Activated CD8-positive, alpha-beta memory T cell treated with anti-CD3 and anti-CD28 coated beads for 24 hours (primary cell): ENCODE data around the gene PIK3C2G.
"Not testable (repeated sequence)": the region's sequence is repeated elsewhere in the genome, so short reads cannot be mapped to it uniquely, and the experiment has no call there.

Source experiments
- DNase-seq: peaks from one replicate; pipeline ENCODE4 v3.0.0-alpha.2; 2020

Gene PIK3C2G

GRCh38 chr12:18476861-18477260 is 215.5 kb downstream of the PIK3C2G start:
- DNase-seq: no peak

- no peak for DNase-seq
These were observed 217.9 kb downstream of the PIK3C2G start for GRCh38 chr12:18479256-18479655.

- DNase-seq: no peak
These were observed 221.3 kb downstream of the PIK3C2G start for GRCh38 chr12:18482601-18483120.

GRCh38 chr12:18483698-18484325 is 222.5 kb downstream of the PIK3C2G start:
- no peak for DNase-seq

- no peak for DNase-seq
These were observed 224.7 kb downstream of the PIK3C2G start for GRCh38 chr12:18486036-18486435.

GRCh38 chr12:18487509-18487908 is 226.2 kb downstream of the PIK3C2G start:
- DNase-seq: no peak

GRCh38 chr12:18492372-18493025 is 231.2 kb downstream of the PIK3C2G start:
- DNase-seq: no peak

- DNase-seq: no peak
These were observed 234.8 kb downstream of the PIK3C2G start for GRCh38 chr12:18496156-18496555.

- DNase-seq: not testable (repeated sequence)
These were observed 238.8 kb downstream of the PIK3C2G start for GRCh38 chr12:18500160-18500574.

- DNase-seq: not testable (repeated sequence)
These were observed 239.4 kb downstream of the PIK3C2G start for GRCh38 chr12:18500736-18501135.

- no peak for DNase-seq
These were observed 241.2 kb downstream of the PIK3C2G start for GRCh38 chr12:18502422-18502968.

- DNase-seq: no peak
These were observed 260.1 kb downstream of the PIK3C2G start for GRCh38 chr12:18521461-18521860.

GRCh38 chr12:18522806-18523205 is 261.5 kb downstream of the PIK3C2G start:
- no peak for DNase-seq

GRCh38 chr12:18542497-18542896 is 281.2 kb downstream of the PIK3C2G start:
- DNase-seq: not testable (repeated sequence)

- no peak for DNase-seq
These were observed 285.1 kb downstream of the PIK3C2G start for GRCh38 chr12:18546399-18546798.

GRCh38 chr12:18549598-18549997 is 288.3 kb downstream of the PIK3C2G start:
- DNase-seq: no peak

GRCh38 chr12:18551106-18551505 is 289.8 kb downstream of the PIK3C2G start:
- no peak for DNase-seq

- DNase-seq: no peak
These were observed 290.4 kb downstream of the PIK3C2G start for GRCh38 chr12:18551701-18552100.

GRCh38 chr12:18552829-18553228 is 291.5 kb downstream of the PIK3C2G start:
- DNase-seq: no peak

GRCh38 chr12:18556161-18556560 is 294.8 kb downstream of the PIK3C2G start:
- DNase-seq: no peak

GRCh38 chr12:18559242-18559641 is 297.9 kb downstream of the PIK3C2G start:
- no peak for DNase-seq

- DNase-seq: no peak
These were observed 301.2 kb downstream of the PIK3C2G start for GRCh38 chr12:18562531-18562930.

GRCh38 chr12:18564306-18564705 is 303.0 kb downstream of the PIK3C2G start:
- no peak for DNase-seq

GRCh38 chr12:18567787-18568186 is 306.5 kb downstream of the PIK3C2G start:
- no peak for DNase-seq
